ENCODE data around the gene GPC1.

DNA sequence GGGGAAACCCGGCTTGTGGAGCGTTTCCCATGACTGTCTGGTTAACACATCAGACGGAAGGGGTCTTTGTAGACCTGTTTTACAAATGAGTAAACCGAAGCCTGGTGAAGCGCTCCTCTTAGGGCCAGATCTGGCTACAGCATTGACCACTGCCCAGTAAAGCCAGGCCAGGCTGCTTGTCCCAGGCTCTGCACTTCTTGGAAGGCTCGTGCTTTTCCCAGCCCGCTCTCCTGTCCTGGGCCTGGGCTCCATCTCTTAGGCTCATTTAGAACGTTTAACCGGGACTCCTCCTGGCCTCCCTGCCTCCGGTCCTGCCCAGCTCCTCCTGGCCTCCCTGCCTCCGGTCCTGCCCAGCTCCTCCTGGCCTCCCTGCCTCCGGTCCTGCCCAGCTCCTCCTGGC is 4.8 kb downstream of the GPC1 start:
- TF ChIP-seq, protein P1, sequence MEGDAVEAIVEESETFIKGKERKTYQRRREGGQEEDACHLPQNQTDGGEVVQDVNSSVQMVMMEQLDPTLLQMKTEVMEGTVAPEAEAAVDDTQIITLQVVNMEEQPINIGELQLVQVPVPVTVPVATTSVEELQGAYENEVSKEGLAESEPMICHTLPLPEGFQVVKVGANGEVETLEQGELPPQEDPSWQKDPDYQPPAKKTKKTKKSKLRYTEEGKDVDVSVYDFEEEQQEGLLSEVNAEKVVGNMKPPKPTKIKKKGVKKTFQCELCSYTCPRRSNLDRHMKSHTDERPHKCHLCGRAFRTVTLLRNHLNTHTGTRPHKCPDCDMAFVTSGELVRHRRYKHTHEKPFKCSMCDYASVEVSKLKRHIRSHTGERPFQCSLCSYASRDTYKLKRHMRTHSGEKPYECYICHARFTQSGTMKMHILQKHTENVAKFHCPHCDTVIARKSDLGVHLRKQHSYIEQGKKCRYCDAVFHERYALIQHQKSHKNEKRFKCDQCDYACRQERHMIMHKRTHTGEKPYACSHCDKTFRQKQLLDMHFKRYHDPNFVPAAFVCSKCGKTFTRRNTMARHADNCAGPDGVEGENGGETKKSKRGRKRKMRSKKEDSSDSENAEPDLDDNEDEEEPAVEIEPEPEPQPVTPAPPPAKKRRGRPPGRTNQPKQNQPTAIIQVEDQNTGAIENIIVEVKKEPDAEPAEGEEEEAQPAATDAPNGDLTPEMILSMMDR (IDR thresholded peaks at IDR 0.05 in 4 of 5, conservative IDR thresholded peaks at IDR 0.05 in 1 of 5) = no peak
- TF ChIP-seq POLR2A (IDR thresholded peaks at IDR 0.05) = no peak
